Caco-2 (cell line): ENCODE results near the gene GPR162. TPM values are rescaled to one million over a fixed set of nuclear protein-coding genes. Genes with fewer than 3 reads are reported as not detected.

ENCODE experiments used
- BruUV-seq: library from RNA; stranded (reverse); fragments of 400-500 nt; replicated peaks from 2 replicates; lab custom pipeline; 2021; lab: Mats Ljungman, UMichigan
- CTCF ChIA-PET: fragments of 300-600 bp; sonication (Branson Sonifier 250); formaldehyde crosslinking; loops from one replicate; lab custom pipeline; 2022; ENCODE audit warnings: antibody characterized with exemption; lab: Charles Lee
- POLR2A ChIA-PET: fragments of 300-600 bp; sonication (Branson Sonifier 250); formaldehyde crosslinking; loops from one replicate; lab custom pipeline; 2022; ENCODE audit warnings: antibody characterized with exemption; lab: Charles Lee
- DNase-seq, 2 experiments: peaks; one replicate each; pipeline versions ENCODE4 v3.0.0 to v3.0.0-alpha.2; 2020 to 2022
- H3K27me3 ChIP-seq: replicated peaks from 2 replicates; pipeline ENCODE4 v1.6.0; 2011; ENCODE audit warnings: low read length; ENCODE audit not compliant: control insufficient read depth, insufficient read depth
- H3K36me3 ChIP-seq: 2 replicates; pipeline ENCODE4 v1.5.1; 2011; ENCODE audit warnings: low read length; ENCODE audit not compliant: control insufficient read depth, insufficient read depth
- H3K4me1 ChIP-seq: fragments of 250-450 bp; sonication (Bioruptor Pico); 2 replicates; pipeline ENCODE4 v1.5.1; 2020; ENCODE audit warnings: mild to moderate bottlenecking
- H3K4me3 ChIP-seq: 2 replicates; pipeline ENCODE4 v1.5.1; 2011; ENCODE audit warnings: low read depth, mild to moderate bottlenecking, control low read depth, low read length
- H3K9me3 ChIP-seq: fragments of 250-450 bp; sonication (Bioruptor Pico); 2 replicates; pipeline ENCODE4 v1.5.1; 2020; ENCODE audit warnings: mild to moderate bottlenecking, moderate library complexity
- H3K27ac Mint-ChIP-seq: one replicate; pipeline ENCODE4 v1.8.0; 2022; ENCODE audit warnings: mixed read lengths; ENCODE audit not compliant: unreplicated experiment
- H3K27me3 Mint-ChIP-seq: one replicate; pipeline ENCODE4 v1.8.0; 2022; ENCODE audit warnings: mixed read lengths; ENCODE audit not compliant: insufficient read depth, unreplicated experiment
- H3K36me3 Mint-ChIP-seq: one replicate; pipeline ENCODE4 v1.8.0; 2022; ENCODE audit warnings: mild to moderate bottlenecking, mixed read lengths; ENCODE audit not compliant: insufficient read depth, unreplicated experiment
- H3K4me1 Mint-ChIP-seq: one replicate; pipeline ENCODE4 v1.8.0; 2022; ENCODE audit warnings: low read depth, mixed read lengths; ENCODE audit not compliant: unreplicated experiment
- H3K4me3 Mint-ChIP-seq: one replicate; pipeline ENCODE4 v1.8.0; 2022; ENCODE audit warnings: mild to moderate bottlenecking, moderate library complexity, mixed read lengths; ENCODE audit not compliant: unreplicated experiment
- H3K9me3 Mint-ChIP-seq: one replicate; pipeline ENCODE4 v1.8.0; 2022; ENCODE audit warnings: mixed read lengths; ENCODE audit not compliant: unreplicated experiment
- CTCF ChIP-seq, 2 experiments: fragments of 200-600 bp in 1 of 2; IDR thresholded peaks; 1 replicate in 1 of 2; 2 replicates in 1 of 2; pipeline versions ENCODE4 v1.5.1 to v1.8.0; 2011 to 2022; ENCODE audit warnings: antibody characterized with exemption in 1 of 2, control low read depth in 1 of 2, inconsistent platforms in 1 of 2, low read depth in 1 of 2, low read length in 1 of 2, mild to moderate bottlenecking in 1 of 2, moderate library complexity in 1 of 2; ENCODE audit not compliant: insufficient read depth in 1 of 2, severe bottlenecking in 1 of 2, unreplicated experiment in 1 of 2
- intact Hi-C: fragments of 100-400 bp; cut with micrococcal nuclease; formaldehyde crosslinking; loops from one replicate; pipeline ENCODE4 v1.10.0; 2022; ENCODE audit not compliant: unreplicated experiment
- total RNA-seq: library from RNA; stranded (reverse); gene quantifications from 2 replicates; pipeline ENCODE4 v1.2.3, GENCODE V29; 2022

GPR162 gene
- total RNA-seq, 1 experiment from 2014 or later: 1.2 TPM

- Histone ChIP-seq H3K4me1 (peaks cover 13% of the 10 kb centered on the region), H3K36me3 (peaks cover 7% of the 10 kb centered on the region; the same call in 1 of the 2 replicates), H3K9me3 (no peaks in the 10 kb centered on the region), H3K27me3 (no peaks in the 10 kb centered on the region), H3K4me3 (peak overlapping the region; percentile 41)
- TF ChIP-seq CTCF (IDR thresholded peaks at IDR 0.05; ENCODE audit: insufficient read depth in 1 of 2, low read depth in 1 of 2, low read length in 1 of 2, severe bottlenecking in 1 of 2, unreplicated experiment in 1 of 2): no peak
- Mint-ChIP-seq H3K4me3 (peak overlapping the region; percentile 94), H3K4me1 (peaks cover 20% of the 10 kb centered on the region), H3K27me3 (no peaks in the 10 kb centered on the region), H3K9me3 (no peaks in the 10 kb centered on the region), H3K36me3 (peaks cover 75% of the 10 kb centered on the region), H3K27ac (peak overlapping the region; percentile 95)
- no TSS peak for BruUV-seq
- intact Hi-C loops: no loop called here
- POLR2A ChIA-PET: interaction anchor here (2.5 to 3.3 kb wide), 2 partner anchors 41 to 97 kb away, joined by 14 to 25 read pairs; partner anchors contain the start of gene MLF2
- no peak for DNase-seq
- CTCF ChIA-PET: interaction anchor here (2.8 to 5.2 kb wide), 3 partner anchors 14 to 23 kb away, joined by 14 to 65 read pairs (median 52); partner anchors contain the start of gene SPSB2
Observed at GRCh38 chr12:6849976-6850560, 28.4 kb downstream of the GPR162 start.

- Histone ChIP-seq H3K27me3 (no peaks in the 10 kb centered on the region), H3K4me1 (peaks cover 13% of the 10 kb centered on the region), H3K36me3 (peaks cover 7% of the 10 kb centered on the region; the same call in 1 of the 2 replicates), H3K4me3 (peak overlapping the region; percentile 41), H3K9me3 (no peaks in the 10 kb centered on the region)
- Mint-ChIP-seq H3K36me3 (peaks cover 74% of the 10 kb centered on the region), H3K27ac (peak overlapping the region; percentile 95), H3K27me3 (no peaks in the 10 kb centered on the region), H3K9me3 (no peaks in the 10 kb centered on the region), H3K4me3 (peak overlapping the region; percentile 94), H3K4me1 (peaks cover 19% of the 10 kb centered on the region)
- ChIA-PET POLR2A (interaction anchor here (1.0 to 4.1 kb wide), 19 partner anchors 9 to 317 kb away, joined by 3 to 102 read pairs (median 15); partner anchors contain the start of genes C12orf57, COPS7A, GAPDH and GNB3), CTCF (interaction anchor here (1.5 to 5.2 kb wide), 9 partner anchors 14 to 161 kb away, joined by 3 to 65 read pairs (median 19); partner anchors contain the start of genes MLF2, P3H3, PTMS and SPSB2)
- TF ChIP-seq CTCF (IDR thresholded peaks at IDR 0.05; ENCODE audit: insufficient read depth in 1 of 2, low read depth in 1 of 2, low read length in 1 of 2, severe bottlenecking in 1 of 2, unreplicated experiment in 1 of 2): no peak
- intact Hi-C loops: loop anchor here (1.0 kb wide), 3 partner anchors 15 to 161 kb away; partner anchors contain the start of gene ZNF384
- peak; percentile 90 to 94 for DNase-seq
- BruUV-seq: TSS peak; percentile 71
Observed at GRCh38 chr12:6850796-6851152, 29.2 kb downstream of the GPR162 start.

- Mint-ChIP-seq H3K9me3 (no peaks in the 10 kb centered on the region), H3K27ac (peak within 1 kb of the TSS; percentile 95), H3K27me3 (no peaks in the 10 kb centered on the region), H3K4me3 (peak within 1 kb of the TSS; percentile 94), H3K4me1 (peaks cover 19% of the 10 kb centered on the region), H3K36me3 (peaks cover 73% of the 10 kb centered on the region)
- intact Hi-C loops: loop anchor here (1.0 kb wide), 3 partner anchors 16 to 162 kb away; partner anchors contain the start of gene ZNF384
- peaks cover 13% of the 10 kb centered on the region for H3K4me1 ChIP-seq
- H3K36me3 ChIP-seq: peaks cover 7% of the 10 kb centered on the region; the same call in 1 of the 2 replicates
- DNase-seq: peak; percentile 99 to 100
- no peaks in the 10 kb centered on the region for H3K9me3 ChIP-seq
- TF ChIP-seq CTCF (IDR thresholded peaks at IDR 0.05; ENCODE audit: insufficient read depth in 1 of 2, low read depth in 1 of 2, low read length in 1 of 2, severe bottlenecking in 1 of 2, unreplicated experiment in 1 of 2): no peak
- no peaks in the 10 kb centered on the region for H3K27me3 ChIP-seq
- CTCF ChIA-PET: interaction anchor here (0.6 to 5.2 kb wide), 18 partner anchors 10 to 314 kb away, joined by 3 to 65 read pairs (median 8); partner anchors contain the start of genes C12orf57, MLF2, P3H3 and PTMS
- H3K4me3 ChIP-seq: peak within 1 kb of the TSS; percentile 69
- POLR2A ChIA-PET: interaction anchor here (0.5 to 4.1 kb wide), 23 partner anchors 9 to 317 kb away, joined by 3 to 102 read pairs (median 9); partner anchors contain the start of genes C12orf57, COPS7A, GAPDH and GNB3
- no TSS peak for BruUV-seq
Observed at GRCh38 chr12:6851153-6851920, 29.7 kb downstream of the GPR162 start, which contains the start of gene CDCA3. Gene CDCA3 (minus strand): TSS chr12:6851286. CDS start chr12:6850952, 334 bp downstream.
